T-helper 2 cell treated with Interferon-gamma antibody and Interleukin-4, amounts not matched to agents 100 ng/mL and 5 ng/mL, for 36 hours (primary cell): ENCODE data around the gene KRT73. TPM values are rescaled to one million over a fixed set of nuclear protein-coding genes. Genes with fewer than 3 reads are reported as not detected.

Experiments used
- intact Hi-C: fragments of 100-400 bp; cut with micrococcal nuclease; formaldehyde crosslinking; loops from one replicate; pipeline ENCODE4 v1.15.1; 2023
- total RNA-seq: library from RNA; stranded (reverse); gene quantifications from 2 replicates; pipeline ENCODE4 v1.2.3, GENCODE V29; 2022

Gene KRT73
- 0.25 and 0.34 TPM in 2 replicates for total RNA-seq

DNA sequence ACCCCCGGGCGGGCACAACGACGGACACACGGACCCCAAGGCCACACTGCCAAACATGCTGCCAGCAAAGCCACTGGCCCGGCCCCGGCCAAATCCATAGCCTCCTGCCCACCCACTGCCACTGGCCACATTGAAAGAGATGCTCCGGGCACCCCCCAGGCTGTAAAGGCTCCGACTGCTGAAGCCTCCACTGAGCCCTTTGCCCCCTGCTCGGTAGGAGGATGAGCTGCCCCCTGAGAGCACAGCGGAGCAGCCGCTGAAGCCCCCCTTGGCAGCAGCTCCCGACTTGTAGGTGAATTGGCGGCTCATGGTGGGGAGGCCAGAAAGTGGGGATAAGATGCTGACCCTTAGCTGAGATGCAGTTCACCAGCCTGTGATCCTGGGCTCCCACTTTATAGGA lies at the start of gene KRT73:
Gene KRT73 (minus strand): TSS at position 344 of the 400 bp plus-strand sequence. CDS start 35 bp downstream, at position 309.
- intact Hi-C loops: no loop called here

DNA sequence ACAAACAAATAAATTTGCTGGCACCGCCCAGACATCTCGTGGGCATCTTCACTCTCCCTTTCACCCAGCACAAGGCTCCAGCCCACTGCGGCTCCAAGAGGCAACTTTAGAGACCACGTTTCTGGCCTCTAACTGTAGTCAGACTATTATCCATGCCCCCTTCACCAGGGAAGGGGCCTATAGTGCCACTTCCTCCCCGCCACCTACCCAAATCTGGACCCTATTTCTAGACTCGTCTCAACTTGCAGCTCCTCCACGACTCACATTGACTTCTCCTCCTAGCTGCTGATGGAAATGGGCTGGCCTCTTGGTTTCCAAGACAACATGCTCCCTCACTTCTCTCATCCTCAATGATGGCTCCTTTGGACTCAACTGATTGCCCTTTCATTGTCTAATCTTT lies 49.6 kb upstream of the KRT73 start:
- intact Hi-C loops: no loop called here

DNA sequence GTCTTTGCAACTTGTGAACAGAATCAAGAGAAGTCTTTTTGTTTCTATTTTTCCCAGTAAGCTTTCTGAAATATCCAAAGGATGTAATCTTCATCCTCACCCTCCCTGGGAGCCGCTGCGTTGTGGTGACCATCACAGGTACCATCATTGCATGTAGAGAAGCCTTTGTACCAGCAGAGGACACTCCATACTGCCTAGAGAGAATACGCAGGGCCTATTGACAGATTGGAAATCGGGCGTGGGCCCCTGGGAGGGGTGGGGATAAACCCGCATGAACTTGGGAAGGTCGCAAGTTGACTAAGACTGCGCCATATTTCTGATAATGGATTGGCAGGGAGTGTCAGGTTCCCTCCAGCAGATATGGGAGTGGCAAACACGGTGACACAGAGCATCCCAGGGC lies 49.1 kb upstream of the KRT73 start:
- intact Hi-C loops: no loop called here

DNA sequence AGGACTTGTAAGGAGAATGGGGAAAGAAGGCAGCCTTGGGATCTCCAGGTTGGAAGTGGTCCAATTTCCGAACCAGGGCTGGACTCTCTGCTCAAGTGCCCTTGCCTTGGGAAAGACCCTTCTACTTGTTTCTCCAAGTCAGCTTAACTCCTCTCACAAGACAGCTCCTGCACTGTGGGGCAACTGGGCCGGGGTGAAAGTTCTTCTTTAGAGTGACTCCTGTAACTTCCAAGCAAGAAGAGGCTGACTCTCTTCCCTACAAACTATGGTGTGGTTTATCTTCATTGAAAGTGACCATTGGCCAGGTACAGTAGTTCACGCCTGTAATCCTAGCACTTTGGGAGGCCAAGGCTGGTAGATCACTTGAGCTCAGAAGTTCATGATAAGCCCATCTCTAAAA lies 48.1 kb upstream of the KRT73 start:
- intact Hi-C loops: no loop called here

DNA sequence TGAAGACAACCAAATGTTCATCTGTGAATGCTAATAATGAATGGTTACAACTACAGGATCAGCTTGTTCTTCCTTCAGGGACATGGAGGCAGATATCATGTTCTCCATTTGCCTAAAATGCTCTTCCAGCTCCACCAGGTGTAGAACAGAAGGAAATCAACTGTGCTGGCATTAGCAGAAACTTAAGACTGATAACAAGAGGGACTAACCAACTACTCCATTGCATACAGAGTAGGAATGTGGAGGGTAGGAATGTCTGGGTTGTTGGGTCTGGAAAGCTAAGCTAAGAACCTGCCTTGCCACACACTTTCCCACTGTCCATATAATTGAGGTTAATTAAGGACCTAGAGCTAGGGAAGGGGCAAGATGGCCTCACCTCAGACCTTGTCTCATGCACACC lies 45.1 kb upstream of the KRT73 start:
- intact Hi-C loops: no loop called here

DNA sequence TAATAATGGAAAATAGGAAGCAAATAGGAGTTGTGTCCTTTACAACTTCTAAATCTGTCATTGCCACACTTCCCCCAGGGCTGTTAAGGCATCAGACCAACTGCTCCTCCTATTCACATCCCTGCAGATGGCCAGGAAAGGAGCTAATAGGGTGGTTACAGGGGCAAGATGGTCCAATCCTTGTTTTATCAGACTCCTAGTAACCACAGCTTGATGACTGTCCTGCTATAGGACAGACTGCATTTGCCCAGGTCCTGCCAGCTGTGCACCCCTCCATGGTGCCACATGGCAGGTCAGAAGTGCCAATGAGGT lies 44.5 kb upstream of the KRT73 start:
- intact Hi-C loops: no loop called here

DNA sequence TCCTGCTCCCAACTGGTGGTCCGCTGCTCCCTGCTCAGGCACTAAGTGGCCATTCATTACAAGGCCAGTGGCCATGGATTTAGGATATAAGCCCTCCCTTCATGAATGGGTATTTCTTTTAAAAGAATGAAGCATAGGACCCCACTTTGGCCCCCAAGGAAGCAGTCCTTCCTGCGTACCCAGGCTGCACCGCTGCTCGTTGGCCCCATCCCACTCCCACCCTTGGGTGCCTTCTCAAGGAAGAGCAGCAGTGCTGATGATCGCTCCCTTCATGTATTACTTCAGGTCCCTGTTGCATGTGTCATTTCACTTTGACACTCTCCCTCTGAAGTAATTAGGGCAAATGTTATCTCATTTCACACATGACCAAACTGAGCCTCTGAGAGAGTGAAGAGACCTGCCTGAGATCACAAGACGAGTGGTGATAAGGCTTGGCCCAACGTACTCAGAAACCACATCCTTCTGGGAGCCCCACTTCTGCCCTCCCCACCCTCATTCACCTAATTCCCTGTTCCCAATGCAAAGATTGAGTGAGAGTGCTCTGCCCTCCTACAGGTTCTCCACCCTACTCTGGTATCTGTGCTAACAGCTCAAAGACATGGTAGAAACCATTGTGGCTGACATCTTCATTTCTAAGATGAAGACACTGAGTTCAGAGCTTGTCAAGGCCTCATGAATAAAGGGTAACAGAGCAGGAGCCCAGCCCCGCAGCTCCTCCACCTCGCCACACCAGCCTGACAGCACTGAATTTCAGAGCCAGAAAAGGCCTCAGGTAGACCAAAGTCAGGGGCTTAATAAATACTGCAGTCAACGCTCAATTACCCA lies 43.9 kb upstream of the KRT73 start:
- intact Hi-C loops: no loop called here

DNA sequence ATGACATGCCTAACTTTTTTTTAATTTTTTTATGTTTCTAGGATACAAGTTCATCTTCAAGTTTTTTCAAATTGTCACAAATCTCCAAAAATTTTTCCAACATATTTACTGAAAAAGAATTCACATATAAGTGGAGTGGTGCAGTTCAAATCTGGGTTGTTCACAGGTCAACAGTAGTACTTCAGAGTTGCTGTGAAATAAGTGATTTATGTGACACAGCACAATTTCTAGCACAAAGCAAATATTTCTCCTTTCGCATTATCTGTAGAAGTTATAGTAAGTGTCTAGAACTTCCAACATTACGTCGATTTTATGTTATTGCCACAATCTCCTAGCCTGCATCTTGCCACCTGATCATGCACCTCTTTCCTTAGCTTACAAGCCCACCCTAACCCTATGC lies 43.3 kb upstream of the KRT73 start:
- intact Hi-C loops: no loop called here

DNA sequence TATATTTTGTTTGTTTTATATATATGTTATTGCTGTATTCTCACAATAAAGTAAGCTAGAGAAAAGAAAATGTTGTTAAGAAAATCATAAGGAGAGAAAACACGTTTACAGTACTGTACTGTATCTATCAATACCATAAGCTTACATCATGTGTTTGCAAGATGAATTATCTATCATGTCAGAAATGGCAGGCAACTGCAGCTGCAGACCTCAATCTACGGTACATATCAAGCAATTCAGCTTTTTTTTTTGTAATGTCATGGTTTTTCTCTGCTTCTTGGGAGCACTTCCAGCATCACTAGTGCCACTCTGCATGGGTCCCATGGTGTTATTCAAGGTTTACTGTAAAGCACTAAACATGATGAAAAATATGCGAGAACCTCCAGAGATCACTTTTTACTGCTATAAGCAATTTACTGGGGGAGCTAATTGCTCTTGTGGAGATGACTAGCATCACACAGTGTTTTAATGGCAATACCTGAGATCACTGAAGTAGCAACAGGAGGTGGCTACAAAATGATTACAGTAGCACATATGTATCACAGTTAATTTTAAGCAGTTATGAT lies 42.7 kb upstream of the KRT73 start:
- intact Hi-C loops: no loop called here

DNA sequence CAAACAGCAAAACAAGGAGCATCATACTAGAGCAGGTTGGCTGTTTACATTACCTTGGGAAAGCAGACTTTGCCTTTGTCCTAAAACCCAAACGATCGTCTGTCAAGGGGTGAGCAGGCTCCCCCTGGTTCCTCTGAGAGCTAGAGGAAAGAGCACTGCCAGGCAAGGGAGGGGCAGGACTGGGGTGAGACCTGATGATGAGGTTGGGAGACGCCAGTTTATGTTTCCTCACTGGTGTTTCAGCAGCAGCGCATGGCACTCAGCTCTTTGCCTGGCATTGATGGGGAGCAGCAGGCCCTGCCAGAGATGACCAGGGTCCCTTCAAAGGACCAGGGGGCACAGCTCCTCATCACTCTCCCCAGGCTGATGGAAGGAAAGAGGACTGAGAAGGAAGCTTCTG lies 41.6 kb upstream of the KRT73 start:
- intact Hi-C loops: no loop called here

DNA sequence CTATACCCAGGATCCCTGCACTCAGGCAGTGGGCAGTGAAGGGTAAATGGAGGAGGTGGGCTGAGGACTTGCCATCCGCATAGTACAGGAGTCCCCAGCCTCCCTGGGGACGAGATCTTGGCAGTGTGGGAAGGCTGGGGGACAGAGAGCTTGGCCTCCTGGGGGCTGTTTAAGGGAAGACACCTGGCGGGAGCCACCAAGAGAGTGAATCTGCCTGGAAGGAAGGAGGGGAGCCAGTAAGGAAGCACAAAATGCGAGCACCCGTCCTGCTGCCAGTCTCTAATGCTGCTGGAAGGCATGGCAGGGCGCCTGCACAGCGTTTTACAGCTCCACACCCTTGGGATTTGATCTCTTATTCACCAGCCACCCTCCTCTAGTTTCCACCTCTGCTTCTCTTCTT lies 41.0 kb upstream of the KRT73 start:
- intact Hi-C loops: no loop called here

DNA sequence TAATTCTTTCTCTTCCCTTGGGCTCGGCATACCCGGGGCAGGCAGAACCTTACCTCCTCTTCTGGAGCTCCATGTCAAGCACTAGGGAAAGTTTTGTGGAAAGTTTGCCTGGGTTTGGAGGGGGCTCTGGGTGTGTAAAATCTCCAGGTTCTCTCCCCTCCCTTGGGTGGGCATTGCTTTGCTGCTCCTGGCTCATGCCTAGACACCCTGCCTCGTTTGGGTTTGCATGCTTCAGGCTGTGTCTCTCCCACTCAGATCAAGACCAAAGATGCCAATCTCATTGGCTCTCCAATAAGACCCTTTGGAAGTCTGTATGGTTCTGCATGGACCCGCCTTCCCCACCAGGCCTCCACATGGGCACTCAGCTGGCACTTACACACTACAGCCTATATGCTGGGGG lies 39.8 kb upstream of the KRT73 start:
- intact Hi-C loops: no loop called here

DNA sequence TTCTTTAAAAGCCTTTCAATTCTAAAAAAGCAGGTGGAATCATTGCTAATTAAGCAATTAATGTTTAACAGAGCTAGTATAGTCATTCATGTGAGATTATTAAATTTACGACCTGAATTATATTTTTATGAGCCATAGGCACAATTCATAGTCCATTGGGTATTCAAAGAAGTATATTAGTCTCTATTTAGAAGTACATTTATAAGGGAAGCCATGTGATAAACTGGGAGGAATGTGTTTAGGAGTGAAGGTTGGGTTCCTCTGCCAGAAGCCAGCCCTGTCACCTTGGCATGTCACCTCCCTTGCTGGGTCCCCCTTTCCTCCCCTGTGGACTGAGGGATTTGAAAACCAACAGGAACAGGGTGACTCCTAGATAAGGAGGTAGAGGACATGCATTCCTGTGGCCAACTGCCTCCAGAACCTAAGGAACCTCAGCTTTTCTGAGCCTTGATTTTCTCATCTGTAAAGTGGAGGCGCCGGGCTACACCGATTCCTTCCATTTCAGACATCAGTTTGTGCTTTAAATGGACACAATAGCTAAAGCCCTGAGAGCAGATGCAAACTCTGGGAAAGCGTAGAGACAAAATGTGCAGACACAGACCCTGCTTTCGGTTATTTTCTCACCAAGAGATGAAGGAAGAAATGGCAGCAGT lies 39.0 kb upstream of the KRT73 start:
- intact Hi-C loops: no loop called here

DNA sequence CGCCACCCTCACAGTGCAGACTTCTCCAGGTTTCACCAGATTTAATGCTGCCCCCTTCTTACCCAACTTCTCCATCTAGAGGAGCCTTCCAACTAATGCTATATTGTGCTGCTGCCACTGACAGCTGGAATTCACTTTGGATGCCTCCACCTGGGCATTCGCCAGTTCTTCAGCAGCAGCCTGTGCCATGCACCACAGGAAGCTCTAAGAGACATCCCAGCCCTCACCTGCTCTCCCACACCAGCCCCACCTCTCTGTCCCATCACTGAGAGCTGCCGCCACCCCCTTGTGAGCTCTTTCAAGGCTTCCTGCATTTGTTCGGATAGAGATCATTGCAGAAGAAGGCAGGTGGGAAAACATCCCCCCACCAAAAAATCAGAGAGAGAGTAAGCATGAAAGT lies 38.3 kb upstream of the KRT73 start:
- intact Hi-C loops: no loop called here

DNA sequence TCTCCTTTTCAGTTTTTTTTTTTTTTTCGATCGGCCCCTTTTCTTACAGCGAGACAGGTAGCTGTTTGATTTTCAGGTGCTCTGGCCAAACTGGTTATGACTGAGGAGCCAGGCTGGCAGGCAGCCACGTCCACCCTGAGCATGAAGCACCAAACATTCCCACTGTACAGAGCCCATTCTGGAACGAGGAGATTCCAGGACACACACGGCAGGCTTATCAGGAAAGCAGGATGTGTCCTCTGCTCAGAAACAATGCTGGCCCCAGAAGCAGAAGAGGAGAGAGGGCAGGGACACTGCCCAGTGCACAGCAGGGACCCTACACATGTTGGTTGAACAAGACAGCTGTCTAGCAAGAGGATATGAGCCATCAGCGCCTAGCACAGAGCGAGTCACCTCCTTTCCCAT lies 37.4 kb upstream of the KRT73 start:
- intact Hi-C loops: no loop called here

DNA sequence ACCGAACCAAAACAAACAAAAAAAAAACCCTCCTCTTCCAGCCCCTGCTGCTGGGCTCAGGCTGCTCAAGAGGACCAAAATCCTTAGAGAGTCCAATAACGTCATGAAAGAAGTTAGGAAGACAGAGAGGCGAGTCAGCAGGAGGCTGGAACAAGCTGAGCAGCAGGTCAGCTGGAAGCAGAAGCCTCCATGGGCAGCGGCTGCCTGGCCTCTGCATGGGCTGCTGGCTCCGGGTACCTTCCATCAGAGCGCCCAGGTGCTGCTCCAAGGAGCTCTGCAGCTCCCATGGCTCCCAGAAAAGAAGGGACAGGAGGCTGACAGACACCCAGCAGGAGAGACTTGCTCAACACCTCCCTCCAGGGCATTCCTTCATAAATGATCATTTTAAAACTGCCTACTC lies 36.9 kb upstream of the KRT73 start:
- intact Hi-C loops: no loop called here

DNA sequence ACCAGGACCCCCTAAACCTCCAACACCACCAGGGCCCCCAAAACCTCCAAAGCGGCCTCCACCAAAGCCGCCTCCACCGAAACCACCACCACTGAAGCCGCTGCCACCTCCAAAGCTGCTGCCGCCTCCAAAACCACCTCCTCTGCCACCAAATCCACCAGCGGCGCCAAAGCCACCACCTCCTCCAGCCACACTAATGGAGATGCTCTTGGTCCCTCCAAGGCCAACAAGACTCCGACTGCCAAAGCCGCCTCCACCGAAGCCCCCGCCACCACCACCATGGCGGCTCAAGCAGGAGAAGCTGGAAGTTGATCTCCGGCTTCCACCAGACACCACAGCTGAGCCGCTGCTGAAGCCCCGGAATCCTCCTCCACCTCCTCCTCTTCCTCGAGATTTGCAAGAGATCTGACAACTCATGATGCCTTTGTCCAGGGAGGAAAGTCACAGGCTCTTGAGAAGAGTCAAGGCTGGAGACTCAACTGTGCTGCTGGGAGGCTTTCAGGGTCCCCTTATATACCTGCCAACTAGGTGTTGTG lies 33.4 kb upstream of the KRT73 start, which contains the start of gene KRT2:
Gene KRT2 (minus strand): TSS at position 486 of the 536 bp plus-strand sequence. CDS start 69 bp downstream, at position 417.
- intact Hi-C loops: no loop called here

DNA sequence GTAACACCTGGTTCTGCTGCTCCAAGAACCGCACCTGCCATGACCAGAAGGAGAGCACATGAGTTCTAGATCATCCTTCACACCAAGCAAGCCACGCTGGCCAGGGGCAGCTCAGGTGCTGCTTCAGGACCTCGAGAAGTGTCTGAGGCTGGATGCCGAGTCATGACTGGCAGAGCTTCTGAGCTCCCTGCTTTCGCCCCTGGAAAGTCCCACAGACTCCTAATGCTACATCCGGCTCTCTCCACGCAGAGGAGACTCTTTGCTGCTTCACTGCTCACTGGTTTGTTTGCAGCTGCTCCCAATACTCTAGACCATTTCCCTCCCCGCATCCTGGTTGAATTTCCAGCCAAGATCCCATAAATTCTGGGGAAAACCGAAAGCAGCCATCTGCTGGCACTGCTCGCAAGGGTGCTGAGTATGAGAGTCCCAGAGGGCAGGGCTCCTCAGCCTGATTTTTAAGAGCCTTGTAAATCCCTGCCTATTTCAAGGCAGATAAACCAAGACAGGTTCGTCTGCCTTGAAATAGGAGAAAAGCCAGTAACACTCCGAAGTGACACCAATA lies 32.2 kb upstream of the KRT73 start:
- intact Hi-C loops: no loop called here

DNA sequence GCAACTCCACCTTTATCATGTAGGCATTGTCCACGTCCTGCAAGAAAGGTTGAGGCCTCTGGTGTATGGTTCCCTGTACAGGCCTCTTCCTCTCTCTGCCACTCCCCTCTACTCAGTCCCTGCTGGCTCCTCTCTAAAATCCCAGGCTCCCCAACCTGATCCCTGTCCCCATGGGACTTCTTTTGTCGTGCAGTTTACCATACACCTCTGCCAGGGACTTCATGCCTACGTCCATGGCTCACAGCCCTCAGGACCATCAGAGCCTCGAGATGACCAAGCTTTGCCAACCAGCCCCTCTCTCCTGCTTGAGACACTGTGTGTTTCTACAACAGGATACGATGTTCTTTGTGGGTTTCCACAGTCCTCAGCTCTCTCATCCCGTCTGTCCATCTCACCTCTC lies 30.7 kb upstream of the KRT73 start:
- intact Hi-C loops: no loop called here

DNA sequence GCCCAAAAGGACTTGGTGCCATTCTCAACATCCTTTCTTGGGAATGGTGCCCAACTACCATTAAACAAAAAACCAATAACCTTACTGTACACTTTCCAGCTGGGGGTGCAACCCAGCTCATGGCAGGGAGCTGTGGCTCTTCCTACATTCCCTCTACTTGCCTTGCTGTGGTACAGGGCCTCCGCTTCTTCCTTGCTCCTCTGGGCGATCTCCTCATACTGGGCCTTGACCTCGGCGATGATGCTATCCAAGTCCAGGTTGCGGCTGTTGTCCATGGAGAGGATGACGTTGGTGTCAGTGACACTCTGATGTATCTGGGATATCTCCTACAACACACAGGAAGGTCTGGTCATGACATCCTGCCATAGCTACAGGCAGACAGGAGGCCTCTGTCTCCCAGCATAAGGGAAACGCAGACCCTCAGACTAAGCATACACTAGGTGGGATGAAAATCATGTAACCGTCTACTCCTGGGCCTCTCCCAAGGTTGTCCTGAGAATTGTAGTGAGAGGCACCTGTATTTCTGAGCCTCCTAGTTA lies 29.7 kb upstream of the KRT73 start:
- intact Hi-C loops: no loop called here

DNA sequence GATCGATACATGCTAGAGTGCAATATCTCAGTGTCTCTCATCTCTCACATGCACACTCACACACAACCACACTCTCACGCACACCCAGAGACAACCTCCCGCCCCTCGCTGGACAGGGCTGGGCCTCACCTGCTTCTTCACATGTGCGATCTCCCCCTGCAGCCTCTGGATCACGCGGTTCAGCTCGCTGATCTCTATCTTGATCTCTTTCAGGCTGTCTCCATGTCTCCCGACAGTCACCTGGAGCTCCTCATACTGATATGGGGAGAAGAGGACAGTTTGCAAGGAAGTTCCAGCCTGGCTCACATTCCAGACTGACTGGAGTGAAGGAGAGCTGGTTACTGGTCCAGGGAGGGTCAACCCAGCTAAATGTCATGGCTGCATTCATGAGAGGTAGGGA lies 29.2 kb upstream of the KRT73 start:
- intact Hi-C loops: no loop called here

DNA sequence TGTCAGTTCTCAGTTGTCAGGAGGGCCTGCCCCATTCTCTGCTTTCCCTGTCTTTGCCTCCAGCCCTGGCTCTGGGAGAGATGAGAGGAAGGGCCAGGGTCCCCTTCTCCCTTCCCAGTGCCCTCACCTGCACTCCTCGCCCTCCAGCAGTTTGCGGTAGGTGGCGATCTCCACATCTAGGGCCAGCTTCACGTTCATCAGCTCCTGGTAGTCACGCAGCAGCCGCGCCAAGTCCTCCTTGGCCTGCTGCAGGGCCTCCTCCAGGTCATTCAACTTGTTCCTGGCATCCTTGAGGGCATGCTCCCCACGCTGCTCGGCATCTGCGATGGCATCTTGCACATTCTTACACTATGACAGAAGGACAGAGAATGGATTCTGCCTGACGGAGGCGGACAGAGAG lies 28.3 kb upstream of the KRT73 start:
- intact Hi-C loops: no loop called here
